GM18526 (cell line): ENCODE results near the gene RHEBL1.

ENCODE experiments used
- POLR2A ChIP-seq: IDR thresholded peaks from 3 replicates; pipeline ENCODE4 v1.6.1; 2011; ENCODE audit not compliant: insufficient read length; ENCODE audit errors: extremely low read depth

RHEBL1 gene

GRCh38 chr12:49061157-49061650 is 8.6 kb downstream of the RHEBL1 start:
- TF ChIP-seq POLR2A, result no peak

GRCh38 chr12:49060237-49061156 is 9.3 kb downstream of the RHEBL1 start, which contains the start of gene KMT2D:
Gene KMT2D, minus strand, starts transcription at chr12:49060794. Its CDS starts 5,470 bp downstream, at chr12:49055324.
- TF ChIP-seq POLR2A, result peak; percentile 60

GRCh38 chr12:49059299-49060171 is 10.2 kb downstream of the RHEBL1 start:
- no peak for TF ChIP-seq POLR2A

- no peak for TF ChIP-seq POLR2A
Observed at GRCh38 chr12:49059045-49059298, 10.8 kb downstream of the RHEBL1 start.

- no peak for TF ChIP-seq POLR2A
Observed at GRCh38 chr12:49058366-49059044, 11.3 kb downstream of the RHEBL1 start.

- TF ChIP-seq POLR2A, result no peak
Observed at GRCh38 chr12:49057888-49058287, 11.9 kb downstream of the RHEBL1 start.

GRCh38 chr12:49055978-49056754 is 13.6 kb downstream of the RHEBL1 start:
- no peak for TF ChIP-seq POLR2A

- TF ChIP-seq POLR2A, result no peak
Observed at GRCh38 chr12:49055092-49055491, 14.7 kb downstream of the RHEBL1 start.

- TF ChIP-seq POLR2A, result no peak
Observed at GRCh38 chr12:49054524-49054923, 15.3 kb downstream of the RHEBL1 start.

GRCh38 chr12:49054096-49054495 is 15.7 kb downstream of the RHEBL1 start:
- no peak for TF ChIP-seq POLR2A

- no peak for TF ChIP-seq POLR2A
Observed at GRCh38 chr12:49052451-49053208, 17.1 kb downstream of the RHEBL1 start.

- no peak for TF ChIP-seq POLR2A
Observed at GRCh38 chr12:49051777-49052438, 17.9 kb downstream of the RHEBL1 start.

GRCh38 chr12:49051373-49051764 is 18.4 kb downstream of the RHEBL1 start:
- no peak for TF ChIP-seq POLR2A
